HG02885 (cell line): ENCODE results near the gene IQGAP3.

Experiments used
- ATAC-seq: cut with Tn5 transposase; IDR thresholded peaks from one replicate; pipeline ENCODE4 v1.9.1; 2021; ENCODE audit warnings: mild to moderate bottlenecking; ENCODE audit not compliant: unreplicated experiment, poor library complexity

Gene IQGAP3

GRCh38 chr1:156500793-156501506 lies 71.4 kb downstream of the IQGAP3 start:
- peak; percentile 60 for ATAC-seq

- no peak for ATAC-seq
These were observed 71.9 kb downstream of the IQGAP3 start, which contains the start of gene MEF2D for GRCh38 chr1:156500543-156500792. TSS of gene MEF2D (minus strand) at chr1:156500775. CDS start at chr1:156483292, 17,483 bp downstream.

GRCh38 chr1:156499842-156500542 lies 72.4 kb downstream of the IQGAP3 start:
- peak; percentile 0 for ATAC-seq

- no peak for ATAC-seq
These were observed 73.0 kb downstream of the IQGAP3 start for GRCh38 chr1:156499194-156499841.

GRCh38 chr1:156498432-156499193 lies 73.8 kb downstream of the IQGAP3 start:
- ATAC-seq = no peak

GRCh38 chr1:156497743-156498431 lies 74.5 kb downstream of the IQGAP3 start:
- ATAC-seq = no peak

- ATAC-seq = no peak
These were observed 75.2 kb downstream of the IQGAP3 start for GRCh38 chr1:156497078-156497742.

- no peak for ATAC-seq
These were observed 76.1 kb downstream of the IQGAP3 start for GRCh38 chr1:156496211-156496761.

GRCh38 chr1:156495401-156496140 lies 76.8 kb downstream of the IQGAP3 start:
- ATAC-seq = no peak

GRCh38 chr1:156494309-156494895 lies 78.0 kb downstream of the IQGAP3 start:
- no peak for ATAC-seq

- ATAC-seq = no peak
These were observed 78.6 kb downstream of the IQGAP3 start for GRCh38 chr1:156493742-156494141.

GRCh38 chr1:156493154-156493631 lies 79.2 kb downstream of the IQGAP3 start:
- no peak for ATAC-seq

GRCh38 chr1:156492591-156493080 lies 79.7 kb downstream of the IQGAP3 start:
- no peak for ATAC-seq

GRCh38 chr1:156492013-156492590 lies 80.3 kb downstream of the IQGAP3 start:
- no peak for ATAC-seq

GRCh38 chr1:156491151-156491949 lies 81.0 kb downstream of the IQGAP3 start:
- no peak for ATAC-seq

GRCh38 chr1:156490401-156491032 lies 81.8 kb downstream of the IQGAP3 start:
- ATAC-seq = no peak

- no peak for ATAC-seq
These were observed 82.5 kb downstream of the IQGAP3 start for GRCh38 chr1:156489935-156490293.
